ENCODE results near the gene SPNS1.
A peak's percentile ranks its signal among the peaks of the same experiment; 100 is the strongest.

SPNS1 gene

DNA sequence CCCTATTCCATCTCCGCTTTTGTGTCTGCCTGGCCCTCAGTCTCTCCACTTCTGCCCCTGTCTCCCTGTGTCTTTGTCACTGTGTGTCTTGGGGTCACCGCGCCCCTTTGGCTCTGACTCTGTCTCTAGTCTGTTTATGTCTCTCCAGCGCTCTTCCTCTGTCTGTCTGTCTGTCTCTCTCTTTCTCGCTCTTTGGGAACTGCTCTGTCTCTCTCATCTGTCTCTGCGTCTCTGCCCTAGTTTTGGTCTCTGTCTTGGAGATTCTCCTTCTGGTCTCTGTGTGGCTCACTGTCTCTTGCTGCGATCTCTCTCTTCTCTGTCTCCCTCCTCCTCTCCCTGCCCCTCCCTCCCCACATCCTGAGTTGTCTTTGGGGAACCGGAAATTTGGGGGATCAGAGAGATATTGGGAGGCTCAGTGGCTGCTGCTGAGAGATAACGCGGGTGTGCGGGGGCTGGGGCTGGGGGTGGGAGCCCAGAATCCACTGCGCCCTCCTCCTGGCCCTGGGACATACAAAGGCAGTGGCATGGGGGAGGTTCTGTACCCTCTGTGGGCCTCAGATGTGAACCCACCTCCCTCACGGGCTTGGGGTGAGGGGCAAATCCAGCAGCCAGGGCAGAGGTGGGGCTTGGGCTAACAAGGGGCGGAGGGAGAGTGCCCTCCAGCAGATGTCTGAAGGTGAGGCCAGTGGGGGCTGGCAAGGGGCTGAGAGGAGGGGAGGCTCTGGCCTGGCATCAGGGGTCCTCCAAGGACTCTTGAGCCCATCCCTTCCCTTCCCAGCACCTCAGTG is 34.7 kb downstream of the SPNS1 start:
- Histone ChIP-seq H3K4me3 (ENCODE audit: low read length) (no peak overlapping the region), H3K27ac (ENCODE audit: low read length) (no peak overlapping the region), H3K27me3 (ENCODE audit: control insufficient read depth, insufficient read depth, low read length) (no peaks in the 10 kb centered on the region), H3K9me3 (ENCODE audit: control insufficient read depth, insufficient read depth, low read length) (no peaks in the 10 kb centered on the region), H3K36me3 (ENCODE audit: control insufficient read depth, insufficient read depth, low read length) (no peaks in the 10 kb centered on the region), H3K4me1 (ENCODE audit: control insufficient read depth, insufficient read depth, low read length) (no peaks in the 10 kb centered on the region)
- DNase-seq (ENCODE audit: low read depth, low spot score) = no peak
- no CpG with 5 or more reads among the region's 14 CpGs for WGBS (ENCODE audit: insufficient coverage, insufficient read length)

DNA sequence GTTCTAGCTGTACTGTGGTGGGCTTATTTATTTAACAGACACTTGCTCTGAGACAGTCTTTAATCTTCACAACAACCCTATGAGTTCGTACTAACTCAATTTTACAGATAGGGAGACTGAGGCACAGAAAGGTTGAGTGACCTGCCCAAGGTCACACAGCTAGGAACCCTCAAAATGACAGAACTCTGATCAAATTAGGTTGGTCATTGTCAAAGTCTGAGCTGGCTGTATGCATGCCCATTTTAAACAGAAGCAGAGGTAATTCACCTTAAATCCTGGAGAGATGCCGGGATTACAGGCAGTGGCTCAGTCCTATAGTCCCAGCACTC is 35.2 kb downstream of the SPNS1 start:
- WGBS (ENCODE audit: insufficient coverage, insufficient read length) = no CpG with 5 or more reads among the region's 2 CpGs
- H3K4me3 ChIP-seq (ENCODE audit: low read length) = no peak overlapping the region
- no peak overlapping the region for H3K27ac ChIP-seq (ENCODE audit: low read length)
- H3K27me3 ChIP-seq (ENCODE audit: control insufficient read depth, insufficient read depth, low read length) = no peaks in the 10 kb centered on the region
- no peaks in the 10 kb centered on the region for H3K4me1 ChIP-seq (ENCODE audit: control insufficient read depth, insufficient read depth, low read length)
- no peak for DNase-seq (ENCODE audit: low read depth, low spot score)
- no peaks in the 10 kb centered on the region for H3K9me3 ChIP-seq (ENCODE audit: control insufficient read depth, insufficient read depth, low read length)
- H3K36me3 ChIP-seq (ENCODE audit: control insufficient read depth, insufficient read depth, low read length) = no peaks in the 10 kb centered on the region

DNA sequence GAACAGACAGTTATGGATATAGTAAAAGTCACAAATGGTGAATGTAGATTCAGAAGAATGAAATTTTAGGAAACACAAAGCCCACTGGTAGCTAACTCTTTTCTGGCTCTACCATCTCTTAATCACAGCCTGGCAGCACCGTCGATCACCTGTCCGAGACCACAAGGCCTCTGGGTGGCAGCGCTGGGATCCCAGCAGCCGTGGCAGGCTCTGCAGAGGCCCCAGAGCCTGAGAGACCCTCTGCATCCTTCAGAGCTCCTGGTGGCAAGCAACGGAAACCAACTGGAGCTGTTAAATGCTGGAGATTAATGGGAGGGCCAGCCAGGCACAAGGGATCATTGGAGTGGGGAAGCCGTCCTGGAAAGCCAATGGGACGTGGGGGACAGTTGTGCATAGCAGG is 36.5 kb downstream of the SPNS1 start:
- H3K36me3 ChIP-seq (ENCODE audit: control insufficient read depth, insufficient read depth, low read length) = no peaks in the 10 kb centered on the region
- H3K4me1 ChIP-seq (ENCODE audit: control insufficient read depth, insufficient read depth, low read length) = no peaks in the 10 kb centered on the region
- no peak overlapping the region for H3K4me3 ChIP-seq (ENCODE audit: low read length)
- no peak overlapping the region for H3K27ac ChIP-seq (ENCODE audit: low read length)
- H3K27me3 ChIP-seq (ENCODE audit: control insufficient read depth, insufficient read depth, low read length) = no peaks in the 10 kb centered on the region
- H3K9me3 ChIP-seq (ENCODE audit: control insufficient read depth, insufficient read depth, low read length) = no peaks in the 10 kb centered on the region
- peak; percentile 22 for DNase-seq (ENCODE audit: low read depth, low spot score)
- WGBS (ENCODE audit: insufficient coverage, insufficient read length) = no CpG with 5 or more reads among the region's 8 CpGs

DNA sequence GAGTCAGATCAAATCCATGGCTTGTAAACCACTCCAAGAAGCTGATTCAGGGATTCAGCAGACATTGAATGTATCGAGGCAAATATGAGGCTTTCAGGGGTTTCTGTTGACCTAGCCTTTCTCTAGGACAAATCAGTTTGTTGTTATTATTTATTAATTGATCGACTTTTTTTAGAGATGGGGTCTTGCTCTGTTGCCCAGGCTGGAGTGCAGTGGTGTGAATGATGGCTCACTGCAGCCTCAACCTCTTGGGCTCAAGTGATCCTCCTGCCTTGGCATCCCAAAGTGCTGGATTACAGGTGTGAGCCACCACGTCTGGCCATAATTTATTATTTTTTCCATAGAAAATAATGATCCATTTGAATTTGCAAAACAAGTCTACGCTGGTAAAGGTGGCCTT is 37.3 kb downstream of the SPNS1 start:
- WGBS (ENCODE audit: insufficient coverage, insufficient read length) = no CpG with 5 or more reads among the region's 4 CpGs
- no peaks in the 10 kb centered on the region for H3K36me3 ChIP-seq (ENCODE audit: control insufficient read depth, insufficient read depth, low read length)
- H3K27ac ChIP-seq (ENCODE audit: low read length) = no peak overlapping the region
- no peak overlapping the region for H3K4me3 ChIP-seq (ENCODE audit: low read length)
- no peaks in the 10 kb centered on the region for H3K9me3 ChIP-seq (ENCODE audit: control insufficient read depth, insufficient read depth, low read length)
- no peak for DNase-seq (ENCODE audit: low read depth, low spot score)
- no peaks in the 10 kb centered on the region for H3K4me1 ChIP-seq (ENCODE audit: control insufficient read depth, insufficient read depth, low read length)
- H3K27me3 ChIP-seq (ENCODE audit: control insufficient read depth, insufficient read depth, low read length) = no peaks in the 10 kb centered on the region

DNA sequence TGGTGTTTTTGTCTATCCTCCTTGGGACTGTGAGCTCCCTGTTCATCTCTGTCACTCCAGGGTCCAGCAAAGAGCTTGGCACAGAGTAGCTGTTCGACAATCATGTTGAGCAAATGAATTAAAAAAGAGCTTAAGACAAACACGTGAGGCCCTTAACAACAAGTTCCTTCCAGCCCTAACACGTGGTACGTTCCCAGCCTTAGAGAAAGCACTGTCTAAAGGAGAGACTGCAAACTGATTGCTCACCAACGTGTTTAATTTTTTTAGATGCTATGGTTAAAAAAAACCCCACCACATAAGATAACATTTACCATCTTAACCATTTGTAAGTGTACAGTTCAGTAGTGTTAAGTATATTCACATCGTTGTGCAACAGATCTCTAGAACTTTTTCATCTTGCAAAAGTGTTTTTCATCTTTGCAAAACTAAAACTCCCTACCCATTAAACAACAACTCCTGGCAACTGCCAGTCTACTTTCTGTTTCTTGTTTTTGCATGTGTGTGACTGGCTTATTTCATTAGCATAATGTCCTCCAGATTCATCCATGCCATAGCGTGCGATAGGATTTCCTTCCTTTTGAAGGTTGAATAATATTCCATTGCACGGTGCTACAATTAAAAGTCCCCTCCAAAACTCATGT is 38.5 kb downstream of the SPNS1 start:
- Histone ChIP-seq H3K36me3 (ENCODE audit: control insufficient read depth, insufficient read depth, low read length) (no peaks in the 10 kb centered on the region), H3K27me3 (ENCODE audit: control insufficient read depth, insufficient read depth, low read length) (no peaks in the 10 kb centered on the region), H3K4me3 (ENCODE audit: low read length) (no peak overlapping the region), H3K4me1 (ENCODE audit: control insufficient read depth, insufficient read depth, low read length) (no peaks in the 10 kb centered on the region), H3K9me3 (ENCODE audit: control insufficient read depth, insufficient read depth, low read length) (no peaks in the 10 kb centered on the region), H3K27ac (ENCODE audit: low read length) (no peak overlapping the region)
- no peak for DNase-seq (ENCODE audit: low read depth, low spot score)
- no CpG with 5 or more reads among the region's 9 CpGs for WGBS (ENCODE audit: insufficient coverage, insufficient read length)

DNA sequence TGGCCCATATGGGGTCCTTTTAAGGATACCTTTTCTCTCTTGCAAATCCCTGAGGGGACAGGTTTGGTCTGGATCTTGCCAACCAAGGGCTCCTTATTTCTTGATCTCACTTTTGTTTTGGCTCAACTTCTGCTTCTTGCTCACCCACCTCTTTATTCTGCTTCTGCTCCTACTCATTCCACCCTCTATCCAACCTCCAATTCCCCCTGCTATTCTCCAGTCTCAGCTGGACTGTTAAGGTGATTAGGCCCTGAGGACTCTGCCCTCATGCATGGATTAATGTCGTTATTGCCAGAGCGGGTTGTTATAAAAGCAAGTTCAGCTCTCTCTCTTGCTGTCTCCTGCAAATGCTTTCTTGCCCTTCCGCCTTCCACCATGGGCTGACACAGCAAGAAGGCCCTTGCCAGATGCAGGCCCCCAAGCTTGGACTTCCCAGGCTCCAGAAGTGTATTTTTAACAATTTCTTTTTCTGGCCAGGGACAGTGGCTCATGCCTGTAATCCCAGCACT is 40.0 kb downstream of the SPNS1 start:
- no peaks in the 10 kb centered on the region for H3K27me3 ChIP-seq (ENCODE audit: control insufficient read depth, insufficient read depth, low read length)

DNA sequence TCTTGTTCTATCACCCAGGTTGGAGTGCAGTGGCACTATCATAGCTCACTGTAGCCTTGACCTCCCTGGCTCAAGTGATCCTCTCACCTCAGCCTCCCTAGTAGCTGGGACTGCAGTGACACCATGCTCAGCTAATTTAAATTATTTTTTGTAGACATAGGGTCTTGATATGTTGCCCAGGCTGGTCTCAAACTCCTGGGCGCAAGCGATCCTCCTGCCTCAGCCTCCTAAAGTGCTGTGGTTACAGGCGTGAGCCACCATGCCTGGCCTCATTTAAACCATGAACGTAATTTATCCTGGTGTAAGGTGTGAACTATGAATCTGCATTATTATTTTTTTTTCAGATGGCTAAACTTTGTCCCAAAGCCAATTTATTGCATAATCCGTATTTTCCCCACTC is 47.6 kb downstream of the SPNS1 start:
- Histone ChIP-seq H3K4me1 (ENCODE audit: control insufficient read depth, insufficient read depth, low read length) (no peaks in the 10 kb centered on the region), H3K4me3 (ENCODE audit: low read length) (no peak overlapping the region), H3K36me3 (ENCODE audit: control insufficient read depth, insufficient read depth, low read length) (no peaks in the 10 kb centered on the region), H3K27ac (ENCODE audit: low read length) (no peak overlapping the region), H3K27me3 (ENCODE audit: control insufficient read depth, insufficient read depth, low read length) (no peaks in the 10 kb centered on the region), H3K9me3 (ENCODE audit: control insufficient read depth, insufficient read depth, low read length) (no peaks in the 10 kb centered on the region)
- WGBS (ENCODE audit: insufficient coverage, insufficient read length) = no CpG with 5 or more reads among the region's 5 CpGs
- no peak for DNase-seq (ENCODE audit: low read depth, low spot score)

More for the DNA sequence above, 40.0 kb downstream of the SPNS1 start:
- H3K27ac ChIP-seq (ENCODE audit: low read length) = no peak overlapping the region
- H3K4me3 ChIP-seq (ENCODE audit: low read length) = no peak overlapping the region
- H3K4me1 ChIP-seq (ENCODE audit: control insufficient read depth, insufficient read depth, low read length) = no peaks in the 10 kb centered on the region
- no peaks in the 10 kb centered on the region for H3K36me3 ChIP-seq (ENCODE audit: control insufficient read depth, insufficient read depth, low read length)
- no peak for DNase-seq (ENCODE audit: low read depth, low spot score)
- WGBS (ENCODE audit: insufficient coverage, insufficient read length) = no CpG with 5 or more reads among the region's 3 CpGs
- H3K9me3 ChIP-seq (ENCODE audit: control insufficient read depth, insufficient read depth, low read length) = no peaks in the 10 kb centered on the region

DNA sequence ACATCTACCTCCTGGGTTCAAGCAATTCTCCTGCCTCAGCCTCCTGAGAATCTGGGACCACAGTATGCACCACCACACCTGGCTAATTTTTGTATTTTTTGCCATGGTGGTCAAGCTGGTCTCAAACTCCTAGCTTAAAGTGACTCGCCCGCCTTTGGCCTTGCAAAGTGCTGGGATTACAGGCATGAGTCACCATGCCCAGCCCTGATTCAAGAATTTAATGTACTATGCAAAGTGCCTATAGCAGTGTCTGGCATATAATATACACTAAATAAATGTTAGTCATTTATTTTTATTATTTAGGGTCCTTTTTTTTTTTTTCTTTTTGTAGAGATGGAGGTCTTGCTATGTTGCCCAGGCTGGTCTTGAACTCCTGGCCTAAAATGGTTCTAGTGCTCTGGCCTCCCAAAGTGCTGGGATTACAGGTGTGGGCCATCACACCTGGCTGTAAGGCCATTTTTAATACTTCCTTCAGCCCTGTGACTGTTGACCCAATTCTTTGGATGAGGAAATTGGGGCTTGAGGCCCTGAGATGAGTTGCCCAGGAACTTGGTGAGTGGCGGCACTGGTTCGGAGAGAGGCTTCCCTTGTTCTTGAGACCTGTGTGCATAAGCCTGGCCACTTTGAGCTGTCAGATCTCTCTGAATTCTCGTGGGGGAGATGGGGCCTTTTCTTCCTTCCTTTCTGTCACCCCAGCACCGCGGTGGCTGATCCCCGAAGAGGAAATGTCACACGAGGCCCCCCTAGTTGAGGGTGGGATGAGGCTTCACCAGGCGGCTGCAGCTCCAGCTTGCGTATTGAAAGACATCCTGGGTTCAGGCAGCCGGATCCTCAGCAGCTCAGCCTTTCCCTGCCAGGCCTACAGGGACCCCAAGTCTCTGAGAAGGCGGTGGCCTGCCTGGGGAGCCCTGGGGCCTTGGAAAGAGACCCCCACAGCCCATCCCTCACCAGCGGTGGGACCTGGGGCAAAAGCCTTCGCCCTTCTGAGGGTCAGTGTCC is 49.0 kb downstream of the SPNS1 start:
- WGBS (ENCODE audit: insufficient coverage, insufficient read length) = no CpG with 5 or more reads among the region's 15 CpGs
- Histone ChIP-seq H3K9me3 (ENCODE audit: control insufficient read depth, insufficient read depth, low read length) (no peaks in the 10 kb centered on the region), H3K36me3 (ENCODE audit: control insufficient read depth, insufficient read depth, low read length) (no peaks in the 10 kb centered on the region), H3K4me1 (ENCODE audit: control insufficient read depth, insufficient read depth, low read length) (no peaks in the 10 kb centered on the region), H3K4me3 (ENCODE audit: low read length) (no peak overlapping the region), H3K27me3 (ENCODE audit: control insufficient read depth, insufficient read depth, low read length) (no peaks in the 10 kb centered on the region), H3K27ac (ENCODE audit: low read length) (no peak overlapping the region)
- DNase-seq (ENCODE audit: low read depth, low spot score) = no peak

DNA sequence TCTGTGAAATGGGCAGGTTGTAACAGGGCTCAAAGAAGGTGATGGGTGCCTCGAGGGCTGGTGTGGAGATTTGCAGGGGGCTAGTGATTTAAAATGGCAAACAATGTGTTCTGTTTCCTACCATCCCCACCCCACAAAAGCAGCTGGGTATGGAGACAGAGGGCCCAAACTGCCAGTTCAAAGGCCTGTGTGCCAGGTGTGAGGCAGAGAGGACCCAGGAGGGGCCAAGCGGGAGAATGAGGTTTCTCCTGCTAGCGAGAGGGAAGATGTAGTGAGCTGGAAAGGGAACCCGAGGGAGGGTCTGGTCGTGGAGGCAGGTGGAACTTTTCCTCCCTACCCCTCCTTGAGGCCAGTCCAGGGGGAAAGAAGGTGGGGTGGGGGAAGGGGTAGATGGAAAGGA is 49.7 kb downstream of the SPNS1 start:
- H3K4me1 ChIP-seq (ENCODE audit: control insufficient read depth, insufficient read depth, low read length) = no peaks in the 10 kb centered on the region; the same call in 1 of the 2 replicates

DNA sequence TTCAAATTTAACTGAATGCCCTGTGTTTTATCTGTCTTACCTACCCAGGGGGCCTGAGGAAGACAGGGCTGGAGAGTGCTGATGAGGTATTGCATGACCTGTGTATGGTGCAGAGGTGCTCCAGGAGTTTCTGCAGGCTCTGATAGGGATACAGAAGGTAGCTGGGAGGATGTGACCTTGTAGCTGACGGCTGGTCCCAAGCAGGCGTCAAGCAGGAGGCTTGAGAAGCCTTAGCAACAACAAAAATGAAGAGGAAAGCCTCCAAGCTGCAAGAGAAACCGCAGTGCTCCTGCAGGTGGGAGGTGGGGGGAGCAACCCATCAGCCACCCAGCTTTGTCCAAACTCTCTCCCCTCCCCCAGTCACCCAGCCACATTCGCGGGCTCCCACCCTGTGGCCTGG is 50.6 kb downstream of the SPNS1 start:
- no peaks in the 10 kb centered on the region; the same call in 1 of the 2 replicates for H3K4me1 ChIP-seq (ENCODE audit: control insufficient read depth, insufficient read depth, low read length)
- no peaks in the 10 kb centered on the region for H3K36me3 ChIP-seq (ENCODE audit: control insufficient read depth, insufficient read depth, low read length)
- no peak overlapping the region for H3K4me3 ChIP-seq (ENCODE audit: low read length)
- no peaks in the 10 kb centered on the region for H3K9me3 ChIP-seq (ENCODE audit: control insufficient read depth, insufficient read depth, low read length)
- no CpG with 5 or more reads among the region's 5 CpGs for WGBS (ENCODE audit: insufficient coverage, insufficient read length)
- no peak for DNase-seq (ENCODE audit: low read depth, low spot score)
- H3K27me3 ChIP-seq (ENCODE audit: control insufficient read depth, insufficient read depth, low read length) = no peaks in the 10 kb centered on the region
- no peak overlapping the region for H3K27ac ChIP-seq (ENCODE audit: low read length)

More for the DNA sequence above, 49.7 kb downstream of the SPNS1 start:
- no peak for DNase-seq (ENCODE audit: low read depth, low spot score)
- no peaks in the 10 kb centered on the region for H3K27me3 ChIP-seq (ENCODE audit: control insufficient read depth, insufficient read depth, low read length)
- no peaks in the 10 kb centered on the region for H3K9me3 ChIP-seq (ENCODE audit: control insufficient read depth, insufficient read depth, low read length)
- no CpG with 5 or more reads among the region's 5 CpGs for WGBS (ENCODE audit: insufficient coverage, insufficient read length)
- H3K4me3 ChIP-seq (ENCODE audit: low read length) = no peak overlapping the region
- H3K36me3 ChIP-seq (ENCODE audit: control insufficient read depth, insufficient read depth, low read length) = no peaks in the 10 kb centered on the region
- H3K27ac ChIP-seq (ENCODE audit: low read length) = no peak overlapping the region

Data from iPS DF 6.9 (cell line).